GM12878 (cell line): ENCODE results near the gene RABEP1. TPM values are rescaled to one million over a fixed set of nuclear protein-coding genes. Genes with fewer than 3 reads are reported as not detected.
A peak's percentile ranks its signal among the peaks of the same experiment; 100 is the strongest.

Experiments
- ATAC-seq: fragments of 200-7000 bp; cut with Tn5 transposase; 3 replicates; pipeline ENCODE4 v1.9.1; 2020; ENCODE audit warnings: mild to moderate bottlenecking, moderate library complexity
- BruUV-seq: library from RNA; stranded (reverse); fragments of 400-500 nt; replicated peaks from 2 replicates; lab custom pipeline; 2021; lab: Mats Ljungman, UMichigan
- CTCF ChIA-PET: fragments of 300-600 bp; sonication (Branson Sonifier 250); formaldehyde crosslinking; extraction: SDS; loops from one replicate; lab custom pipeline; 2021; ENCODE audit warnings: inconsistent platforms; lab: Yijun Ruan, JAX
- POLR2A ChIA-PET: fragments of 350-600 bp; formaldehyde crosslinking; extraction: SDS; loops from one replicate; lab custom pipeline; 2021; ENCODE audit warnings: inconsistent platforms; lab: Charles Lee
- RAD21 ChIA-PET: fragments of 300-600 bp; sonication (Branson Sonifier 250); formaldehyde crosslinking; loops from one replicate; lab custom pipeline; 2023; ENCODE audit warnings: antibody characterized with exemption; ENCODE audit not compliant: unreplicated experiment; lab: Charles Lee
- SMC1A ChIA-PET: fragments of 300-600 bp; sonication (Branson Sonifier 250); formaldehyde crosslinking; loops from one replicate; lab custom pipeline; 2023; ENCODE audit not compliant: unreplicated experiment, uncharacterized antibody; lab: Charles Lee
- DNase-seq: peaks from one replicate; pipeline ENCODE4 v3.0.0-alpha.2; 2011; ENCODE audit warnings: low read depth, low spot score
- FAIRE-seq: peaks from 3 replicates; lab custom pipeline; 2011; peaks lifted over from hg19 to GRCh38; lab: Jason Lieb, UNC
- H2AFZ ChIP-seq: 2 replicates; pipeline ENCODE4 v1.6.0; 2011; ENCODE audit warnings: low read depth, low read length, control low read depth; ENCODE audit not compliant: control insufficient read depth
- H3K27ac ChIP-seq: 2 replicates; pipeline ENCODE4 v1.5.1; 2011; ENCODE audit warnings: control low read depth; ENCODE audit not compliant: control insufficient read depth, insufficient read depth
- H3K27me3 ChIP-seq, 2 experiments: replicated peaks in 1 of 2; 2 replicates each; pipeline versions ENCODE4 v1.6.0 to v1.6.1; 2011; ENCODE audit warnings: low read length in 1 of 2; ENCODE audit not compliant: control insufficient read depth in 2 of 2, insufficient read depth in 2 of 2
- H3K36me3 ChIP-seq, 2 experiments: 2 replicates each; pipeline ENCODE4 v1.5.1; 2011; ENCODE audit warnings: low read length in 1 of 2; ENCODE audit not compliant: control insufficient read depth in 2 of 2, insufficient read depth in 2 of 2
- H3K4me1 ChIP-seq: 2 replicates; pipeline ENCODE4 v1.6.1; 2011; ENCODE audit warnings: mild to moderate bottlenecking, low read length, moderate library complexity, mixed read lengths; ENCODE audit not compliant: control insufficient read depth, insufficient read depth
- H3K4me2 ChIP-seq: 2 replicates; pipeline ENCODE4 v1.6.0; 2011; ENCODE audit warnings: control low read depth; ENCODE audit not compliant: control insufficient read depth, insufficient read depth
- H3K4me3 ChIP-seq: fragments of 200-600 bp; sonication (generic); 2 replicates; pipeline ENCODE4 v1.5.1; 2016
- H3K79me2 ChIP-seq: 2 replicates; pipeline ENCODE4 v1.6.0; 2011; ENCODE audit warnings: low read length; ENCODE audit not compliant: control insufficient read depth, insufficient read depth
- H3K9ac ChIP-seq: 2 replicates; pipeline ENCODE4 v1.8.0; 2011; ENCODE audit warnings: low read length, control low read depth, mixed read lengths; ENCODE audit not compliant: control insufficient read depth, insufficient read depth
- H3K9me3 ChIP-seq: replicated peaks from 3 replicates; pipeline ENCODE4 v1.5.1; 2011; ENCODE audit warnings: mild to moderate bottlenecking, low read length; ENCODE audit not compliant: control insufficient read depth, insufficient read depth
- H4K20me1 ChIP-seq: 2 replicates; pipeline ENCODE4 v1.6.0; 2011; ENCODE audit not compliant: control insufficient read depth, insufficient read depth
- BMI1 ChIP-seq: fragments of 450-650 bp; IDR thresholded peaks from 2 replicates; pipeline ENCODE4 v1.6.1; 2016; ENCODE audit warnings: mild to moderate bottlenecking, moderate library complexity, borderline replicate concordance
- CHD2 ChIP-seq: IDR thresholded peaks from 2 replicates; pipeline ENCODE4 v1.6.1; 2011; ENCODE audit warnings: low read depth, low read length, improper control_type of control experiment, borderline replicate concordance
- CHD4 ChIP-seq: fragments of 200-600 bp; sonication (generic); IDR thresholded peaks from 2 replicates; pipeline ENCODE4 v1.6.1; 2016; ENCODE audit warnings: mild to moderate bottlenecking
- CREB1 ChIP-seq: IDR thresholded peaks from 2 replicates; pipeline ENCODE4 v1.6.1; 2012; ENCODE audit warnings: low read depth, mild to moderate bottlenecking, inconsistent platforms
- EZH2 ChIP-seq: IDR thresholded peaks from 2 replicates; pipeline ENCODE4 v1.6.1; 2012; ENCODE audit warnings: low read depth, mild to moderate bottlenecking, control low read depth, inconsistent platforms, low read length, borderline replicate concordance; ENCODE audit not compliant: control insufficient read depth
- FOXK2 ChIP-seq: fragments of 450-650 bp; IDR thresholded peaks from 2 replicates; pipeline ENCODE4 v1.6.1; 2017; ENCODE audit warnings: mild to moderate bottlenecking, moderate library complexity
- FOXM1 ChIP-seq: IDR thresholded peaks from 2 replicates; pipeline ENCODE4 v1.6.1; 2012; ENCODE audit warnings: low read depth, mild to moderate bottlenecking, inconsistent platforms, low read length, moderate library complexity
- JUND ChIP-seq: IDR thresholded peaks from 2 replicates; pipeline ENCODE4 v1.6.1; 2012; ENCODE audit warnings: low read depth, mild to moderate bottlenecking, low read length, improper control_type of control experiment, moderate library complexity
- KDM1A ChIP-seq: fragments of 200-600 bp; sonication (generic); IDR thresholded peaks from 2 replicates; pipeline ENCODE4 v1.6.1; 2016; ENCODE audit warnings: borderline replicate concordance
- MLLT1 ChIP-seq: fragments of 450-650 bp; IDR thresholded peaks from 2 replicates; pipeline ENCODE4 v1.6.1; 2016; ENCODE audit warnings: mild to moderate bottlenecking
- NBN ChIP-seq: fragments of 450-650 bp; IDR thresholded peaks from 2 replicates; pipeline ENCODE4 v1.6.1; 2016
- PAX8 ChIP-seq: fragments of 450-650 bp; IDR thresholded peaks from 2 replicates; pipeline ENCODE4 v1.6.1; 2017; ENCODE audit warnings: mild to moderate bottlenecking, moderate library complexity
- PML ChIP-seq: IDR thresholded peaks from 2 replicates; pipeline ENCODE4 v1.6.1; 2012; ENCODE audit warnings: low read length, inconsistent platforms
- POLR2AphosphoS5 ChIP-seq: IDR thresholded peaks from 2 replicates; pipeline ENCODE4 v1.6.1; 2011; ENCODE audit warnings: mild to moderate bottlenecking, low read length, inconsistent platforms
- SMAD1 ChIP-seq: fragments of 450-650 bp; IDR thresholded peaks from 2 replicates; pipeline ENCODE4 v1.6.1; 2018; ENCODE audit warnings: mild to moderate bottlenecking, low read depth; ENCODE audit not compliant: partially characterized antibody
- TCF7 ChIP-seq: IDR thresholded peaks from 2 replicates; pipeline ENCODE4 v1.6.1; 2014; ENCODE audit warnings: antibody characterized with exemption, borderline replicate concordance
- YBX1 ChIP-seq: fragments of 450-650 bp; IDR thresholded peaks from 2 replicates; pipeline ENCODE4 v1.6.1; 2016; ENCODE audit warnings: antibody characterized with exemption
- ZBTB40 ChIP-seq: fragments of 450-650 bp; IDR thresholded peaks from 2 replicates; pipeline ENCODE4 v1.6.1; 2016; ENCODE audit warnings: mild to moderate bottlenecking, moderate library complexity, borderline replicate concordance
- WGBS: methylation state at CpG from one replicate; pipeline ENCODE4 v1.1.6; 2016; ENCODE audit warnings: low lambda C conversion rate; ENCODE audit not compliant: insufficient replicate concordance, insufficient coverage; ENCODE audit errors: missing lambda C conversion rate; 5-methylcytosine and 5-hydroxymethylcytosine counted together
- in situ Hi-C: fragments of 300-500 bp; cut with MboI; formaldehyde crosslinking; loops from 9 replicates; pipeline ENCODE4 v1.14.3; 2018; ENCODE audit warnings: mixed read lengths
- intact Hi-C: fragments of 100-400 bp; cut with micrococcal nuclease; formaldehyde crosslinking; loops from one replicate; pipeline ENCODE4 v1.14.2; 2022; ENCODE audit not compliant: unreplicated experiment
- polyA plus RNA-seq, 11 experiments: library from polyadenylated mRNA; depleted of rRNA in 4 of 11; unstranded in 6 of 11; stranded (reverse) in 5 of 11; fragments of >200 nt; fragmentation: Nextera tagmentation in 4 of 11; fragmentation: Illumina TruSeq in 1 of 11; extraction: Ambion mirVana in 4 of 11; extraction: Trizol in 1 of 11; gene quantifications; 1 replicate in 1 of 11; 2 replicates in 10 of 11; pipeline versions ENCODE4 v1.2.1 to v1.2.3, GENCODE V29; 2011 to 2016; ENCODE audit warnings: inconsistent platforms in 2 of 11, missing spikeins in 2 of 11, low read depth in 1 of 11
- total RNA-seq, 4 experiments: library from RNA; depleted of rRNA in 3 of 4; stranded (reverse); fragments of >200 nt in 3 of 4; fragmentation: Illumina TruSeq in 1 of 4; extraction: Trizol in 1 of 4; gene quantifications; 2 replicates each; pipeline versions ENCODE4 v1.2.1 to v1.2.3, GENCODE V29; 2013 to 2021

RABEP1 gene
- total and polyA plus RNA-seq, 10 of the 15 experiments (the other 5 are each of a cell fraction or from before 2014, with no cell fraction given): 13.4 to 71.4 (median 59.8) TPM

- FAIRE-seq: peak; percentile 86
- peak; percentile 80 for ATAC-seq
- RAD21 ChIA-PET: interaction anchor here (0.6 to 6.2 kb wide), 6 partner anchors 8 to 63 kb away, joined by 3 to 115 read pairs (median 4); partner anchors contain the start of gene ZNF594
- Histone ChIP-seq H3K79me2 (peaks cover 75% of the 10 kb centered on the region), H3K4me3 (peak within 1 kb of the TSS; percentile 87), H4K20me1 (no peaks in the 10 kb centered on the region), H3K27me3 (no peaks in the 10 kb centered on the region), H2AFZ (no peak within 1 kb of the TSS; the same call in 1 of the 2 replicates), H3K27ac (peak within 1 kb of the TSS; percentile 99), H3K9me3 (peaks cover 3% of the 10 kb centered on the region), H3K4me1 (peaks cover 42% of the 10 kb centered on the region), H3K4me2 (peak within 1 kb of the TSS; percentile 98), H3K9ac (peak within 1 kb of the TSS; percentile 96), H3K36me3 (peaks cover 3 to 10% of the 10 kb centered on the region in 2 experiments; a peak in 2 of 4 replicates)
- DNase-seq: peak; percentile 82
- POLR2A ChIA-PET: interaction anchor here (0.7 to 6.2 kb wide), 7 partner anchors 8 to 124 kb away, joined by 3 to 115 read pairs (median 5); partner anchors contain the start of genes ZNF232 and ZNF594
- intact Hi-C loops: loop anchor here (5.0 kb wide), 2 partner anchors 158 to 293 kb away; partner anchors contain the start of genes RNF167, SLC25A11 and ZFP3
- BruUV-seq: TSS peak; percentile 70
- WGBS: under 1% methylated on average over 19 of the region's 19 CpGs
- CTCF ChIA-PET: interaction anchor here (0.7 to 8.1 kb wide), 5 partner anchors 9 to 38 kb away, joined by 3 to 209 read pairs (median 10); partner anchors contain the start of gene ZNF594
- in situ Hi-C loops: loop anchor here (5.0 kb wide), 1 partner anchor 38 kb away; no protein-coding TSS in a partner anchor
- SMC1A ChIA-PET: interaction anchor here (0.6 to 6.4 kb wide), 8 partner anchors 9 to 159 kb away, joined by 3 to 129 read pairs (median 4); no protein-coding TSS in a partner anchor
- TF ChIP-seq NBN (peak; percentile 64; the same call in 1 of the 2 replicates), YBX1 (no peak), FOXK2 (no peak), ZBTB40 (no peak), EZH2 (no peak), FOXM1 (peak; percentile 74), BMI1 (peak; percentile 77), PML (peak; percentile 82), CHD4 (no peak), POLR2AphosphoS5 (peak; percentile 99), TCF7 (no peak), JUND (0 out of 2 replicates have a peak, but pooled peaks have one; percentile 22), CREB1 (peak; percentile 41; the same call in 1 of the 2 replicates), CHD2 (0 out of 2 replicates have a peak, but pooled peaks have one; percentile 58), SMAD1 (peak; percentile 81), MLLT1 (peak; percentile 97), PAX8 (no peak), KDM1A (no peak)
These were observed 47.2 kb upstream of the RABEP1 start, which contains the start of gene SCIMP for GRCh38 chr17:5234645-5235576. TSS of gene SCIMP (minus strand) at chr17:5234860. CDS start at chr17:5234755, 105 bp downstream.
